Measurements from ENCODE around the gene CHRM5.

The CHRM5 gene

DNA sequence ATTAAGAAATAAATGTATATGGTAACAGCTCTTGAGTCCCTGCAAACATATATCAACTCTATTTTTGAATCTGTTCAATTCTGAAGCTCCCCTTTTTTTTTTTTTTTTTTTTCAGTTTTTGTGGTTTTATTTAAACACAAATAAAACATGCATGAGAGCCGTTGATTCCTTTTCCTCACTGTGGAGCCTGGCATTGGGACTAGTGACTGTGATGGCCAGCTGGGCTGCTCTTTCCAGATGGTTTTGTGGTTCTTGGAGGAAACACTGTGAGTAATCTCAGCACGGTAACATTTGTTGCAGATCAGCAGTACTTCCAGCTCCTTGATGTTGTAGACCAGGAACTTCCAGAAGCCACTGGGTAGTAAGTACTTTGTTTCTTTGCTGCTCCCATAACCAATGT, 117.4 kb downstream of the CHRM5 start:
- no peaks in the 10 kb centered on the region for H3K9me3 ChIP-seq (ENCODE audit: insufficient read depth, low read depth, low read length)
- TF ChIP-seq EZH2phosphoT487 (IDR thresholded peaks at IDR 0.05; ENCODE audit: borderline replicate concordance) = no peak
- TF ChIP-seq, protein P1, sequence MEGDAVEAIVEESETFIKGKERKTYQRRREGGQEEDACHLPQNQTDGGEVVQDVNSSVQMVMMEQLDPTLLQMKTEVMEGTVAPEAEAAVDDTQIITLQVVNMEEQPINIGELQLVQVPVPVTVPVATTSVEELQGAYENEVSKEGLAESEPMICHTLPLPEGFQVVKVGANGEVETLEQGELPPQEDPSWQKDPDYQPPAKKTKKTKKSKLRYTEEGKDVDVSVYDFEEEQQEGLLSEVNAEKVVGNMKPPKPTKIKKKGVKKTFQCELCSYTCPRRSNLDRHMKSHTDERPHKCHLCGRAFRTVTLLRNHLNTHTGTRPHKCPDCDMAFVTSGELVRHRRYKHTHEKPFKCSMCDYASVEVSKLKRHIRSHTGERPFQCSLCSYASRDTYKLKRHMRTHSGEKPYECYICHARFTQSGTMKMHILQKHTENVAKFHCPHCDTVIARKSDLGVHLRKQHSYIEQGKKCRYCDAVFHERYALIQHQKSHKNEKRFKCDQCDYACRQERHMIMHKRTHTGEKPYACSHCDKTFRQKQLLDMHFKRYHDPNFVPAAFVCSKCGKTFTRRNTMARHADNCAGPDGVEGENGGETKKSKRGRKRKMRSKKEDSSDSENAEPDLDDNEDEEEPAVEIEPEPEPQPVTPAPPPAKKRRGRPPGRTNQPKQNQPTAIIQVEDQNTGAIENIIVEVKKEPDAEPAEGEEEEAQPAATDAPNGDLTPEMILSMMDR (conservative IDR thresholded peaks at IDR 0.05; ENCODE audit: low read length) = no peak
- no peaks in the 10 kb centered on the region for H3K27me3 ChIP-seq (ENCODE audit: insufficient read depth, low read length, poor library complexity, severe bottlenecking)
- H3K9me2 ChIP-seq (replicated peaks; ENCODE audit: low read depth, low read length) = no peaks in the 10 kb centered on the region
- H3F3A ChIP-seq (ENCODE audit: low read depth) = no peaks in the 10 kb centered on the region
- H3K79me2 ChIP-seq (ENCODE audit: insufficient read depth, low read length) = no peaks in the 10 kb centered on the region
- H3K4me2 ChIP-seq (ENCODE audit: low read depth, low read length, poor library complexity, severe bottlenecking) = no peak overlapping the region
- no peaks in the 10 kb centered on the region for H3K4me1 ChIP-seq (ENCODE audit: insufficient read depth, low read length, poor library complexity, severe bottlenecking)
- H3K4me3 ChIP-seq (ENCODE audit: low read length, poor library complexity, severe bottlenecking) = no peak overlapping the region
- H2AFZ ChIP-seq (ENCODE audit: low read length) = no peak overlapping the region
- H4K20me1 ChIP-seq (ENCODE audit: insufficient read depth, low read length, poor library complexity, severe bottlenecking) = no peaks in the 10 kb centered on the region
- no peak overlapping the region for H3K9ac ChIP-seq (ENCODE audit: low read depth, low read length, poor library complexity, severe bottlenecking)
- peaks cover 56% of the 10 kb centered on the region for H3K36me3 ChIP-seq (ENCODE audit: insufficient read depth, low read length)

DNA sequence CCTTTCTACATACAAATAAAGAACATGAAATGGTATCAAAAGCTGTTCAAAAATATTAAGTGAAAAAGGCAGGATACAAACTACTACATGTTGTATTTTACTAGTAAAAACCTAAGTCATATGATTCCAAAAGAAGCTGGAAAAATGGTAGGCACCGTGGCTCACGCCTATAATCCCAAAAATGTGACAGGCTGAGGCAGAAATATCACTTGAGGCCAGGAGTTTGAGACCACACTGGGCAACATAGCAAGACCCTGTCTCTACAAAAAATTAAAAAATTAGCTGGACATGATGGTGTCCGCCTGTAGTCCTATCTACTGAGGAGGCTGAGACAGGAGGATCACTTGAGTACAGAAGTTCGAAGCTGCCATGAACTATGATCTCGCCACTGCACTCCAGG, 131.6 kb downstream of the CHRM5 start:
- Histone ChIP-seq H3F3A (ENCODE audit: low read depth) (no peaks in the 10 kb centered on the region), H3K27me3 (ENCODE audit: insufficient read depth, low read length, poor library complexity, severe bottlenecking) (no peaks in the 10 kb centered on the region), H3K4me2 (ENCODE audit: low read depth, low read length, poor library complexity, severe bottlenecking) (peak overlapping the region; percentile 92), H2AFZ (ENCODE audit: low read length) (no peak overlapping the region), H3K4me3 (ENCODE audit: low read length, poor library complexity, severe bottlenecking) (peak overlapping the region; percentile 89), H4K20me1 (ENCODE audit: insufficient read depth, low read length, poor library complexity, severe bottlenecking) (peaks cover 7% of the 10 kb centered on the region), H3K79me2 (ENCODE audit: insufficient read depth, low read length) (peaks cover 67% of the 10 kb centered on the region), H3K9ac (ENCODE audit: low read depth, low read length, poor library complexity, severe bottlenecking) (peak overlapping the region; percentile 85), H3K36me3 (ENCODE audit: insufficient read depth, low read length) (peaks cover 4% of the 10 kb centered on the region; the same call in 1 of the 2 replicates), H3K9me3 (ENCODE audit: insufficient read depth, low read depth, low read length) (no peaks in the 10 kb centered on the region), H3K9me2 (replicated peaks; ENCODE audit: low read depth, low read length) (no peaks in the 10 kb centered on the region), H3K4me1 (ENCODE audit: insufficient read depth, low read length, poor library complexity, severe bottlenecking) (peaks cover 36% of the 10 kb centered on the region)
- TF ChIP-seq, protein P1 (conservative IDR thresholded peaks at IDR 0.05; ENCODE audit: low read length) = no peak
- TF ChIP-seq EZH2phosphoT487 (IDR thresholded peaks at IDR 0.05; ENCODE audit: borderline replicate concordance) = no peak

DNA sequence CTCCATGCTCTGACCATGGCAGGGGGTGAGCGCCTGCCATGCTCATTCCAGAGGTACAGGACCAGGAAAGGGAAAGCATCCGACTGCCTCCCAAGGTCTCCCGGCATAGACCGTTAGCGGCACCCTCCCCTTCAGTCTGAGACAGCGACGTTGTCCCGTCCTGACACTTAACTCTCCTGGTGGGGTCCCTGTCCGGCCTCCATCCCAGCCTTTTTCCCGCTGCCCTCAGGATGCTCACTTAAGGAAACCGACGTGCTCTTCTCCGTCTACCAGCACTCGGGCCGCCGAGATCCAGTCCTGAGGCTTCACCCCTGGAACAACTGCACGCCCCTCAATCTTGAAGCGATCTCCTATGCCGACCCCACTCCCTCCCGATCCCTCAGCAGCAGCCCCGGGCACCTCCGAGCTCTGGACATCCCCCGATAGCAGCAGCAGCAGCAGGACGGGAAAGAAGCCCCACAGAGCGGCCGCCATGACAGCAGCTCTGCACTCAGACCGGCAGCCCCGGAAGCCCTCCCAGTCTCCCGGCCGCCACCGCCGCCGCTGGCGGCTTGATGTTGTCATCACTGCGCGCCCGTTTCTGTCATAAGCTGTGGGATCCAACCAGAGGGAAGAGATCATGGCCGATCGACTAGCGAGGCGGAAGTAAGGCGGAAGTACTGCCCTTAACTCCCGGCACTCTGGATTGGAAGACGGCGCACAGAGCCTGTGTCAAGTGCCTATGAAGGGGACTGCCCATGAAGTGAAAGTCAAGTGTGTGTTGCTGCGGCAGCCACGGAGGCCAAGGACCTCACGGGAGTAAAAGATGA, 133.3 kb downstream of the CHRM5 start, which contains the start of the genes EMC7 and PGBD4:
TSS of gene EMC7 (minus strand) at position 497 of the 809 bp plus-strand sequence. CDS start at position 474, 23 bp downstream.
TSS of gene PGBD4 (plus strand) at position 718 of the 809 bp plus-strand sequence. CDS start 449 bp downstream, outside the sequence.
- H3K9ac ChIP-seq (ENCODE audit: low read depth, low read length, poor library complexity, severe bottlenecking) = peak within 1 kb of the TSS; percentile 85
- peaks cover 36% of the 10 kb centered on the region for H3K4me1 ChIP-seq (ENCODE audit: insufficient read depth, low read length, poor library complexity, severe bottlenecking)
- no peak for TF ChIP-seq EZH2phosphoT487 (IDR thresholded peaks at IDR 0.05; ENCODE audit: borderline replicate concordance)
- TF ChIP-seq, protein P1 (conservative IDR thresholded peaks at IDR 0.05; ENCODE audit: low read length) = no peak
- H3F3A ChIP-seq (ENCODE audit: low read depth) = no peaks in the 10 kb centered on the region
- H3K9me3 ChIP-seq (ENCODE audit: insufficient read depth, low read depth, low read length) = no peaks in the 10 kb centered on the region
- H3K9me2 ChIP-seq (replicated peaks; ENCODE audit: low read depth, low read length) = no peaks in the 10 kb centered on the region
- H3K79me2 ChIP-seq (ENCODE audit: insufficient read depth, low read length) = peaks cover 55% of the 10 kb centered on the region
- H3K27me3 ChIP-seq (ENCODE audit: insufficient read depth, low read length, poor library complexity, severe bottlenecking) = no peaks in the 10 kb centered on the region
- peak within 1 kb of the TSS; percentile 94 for H3K4me2 ChIP-seq (ENCODE audit: low read depth, low read length, poor library complexity, severe bottlenecking)
- H3K36me3 ChIP-seq (ENCODE audit: insufficient read depth, low read length) = no peaks in the 10 kb centered on the region
- peak within 1 kb of the TSS; percentile 91 for H2AFZ ChIP-seq (ENCODE audit: low read length)
- peaks cover 3% of the 10 kb centered on the region for H4K20me1 ChIP-seq (ENCODE audit: insufficient read depth, low read length, poor library complexity, severe bottlenecking)
- peak within 1 kb of the TSS; percentile 89 for H3K4me3 ChIP-seq (ENCODE audit: low read length, poor library complexity, severe bottlenecking)
